K562 (cell line): ENCODE measurements around the gene FBLN2. TPM values are rescaled to one million over a fixed set of nuclear protein-coding genes. Genes with fewer than 3 reads are reported as not detected.

Source experiments
- ATAC-seq: fragments of 200-7000 bp; cut with Tn5 transposase; 3 replicates; pipeline ENCODE4 v1.9.1; 2020; ENCODE audit warnings: moderate library complexity
- BruUV-seq: library from RNA; stranded (reverse); fragments of 400-500 nt; replicated peaks from 2 replicates; lab custom pipeline; 2021; lab: Mats Ljungman, UMichigan
- CTCF ChIA-PET: fragments of 300-600 bp; formaldehyde crosslinking; extraction: SDS; loops from one replicate; lab custom pipeline; 2021; ENCODE audit warnings: low intra/inter-chr PET ratio; lab: Yijun Ruan, JAX
- POLR2A ChIA-PET: fragments of 300-600, 350-650 bp; sonication (Branson Sonifier 250); formaldehyde crosslinking; extraction: SDS; loops from one replicate; lab custom pipeline; 2021; ENCODE audit warnings: antibody characterized with exemption, inconsistent platforms; lab: Yijun Ruan, JAX
- DNase-seq, 4 experiments: peaks; one replicate each; pipeline versions ENCODE4 v3.0.0 to v3.0.0-alpha.2; 2011 to 2018; ENCODE audit warnings: low spot score in 3 of 4, mixed read lengths in 3 of 4; ENCODE audit errors: extremely low read depth in 1 of 4
- FAIRE-seq: peaks from 2 replicates; lab custom pipeline; 2011; peaks lifted over from hg19 to GRCh38; lab: Jason Lieb, UNC
- H2AFZ ChIP-seq: 2 replicates; pipeline ENCODE4 v1.6.0; 2011; ENCODE audit warnings: low read depth, low read length, control low read depth, inconsistent platforms
- H3K27ac ChIP-seq: fragments of 200-600 bp; 3 replicates; pipeline ENCODE4 v1.8.0; 2011; ENCODE audit warnings: low read depth, mild to moderate bottlenecking, control low read depth, inconsistent platforms, low read length, moderate library complexity, mixed read lengths; ENCODE audit errors: extremely low read depth
- H3K27me3 ChIP-seq, 2 experiments: fragments of 300-600 bp in 1 of 2; 2 replicates in 1 of 2; 3 replicates in 1 of 2; pipeline versions ENCODE4 v1.6.0 to v1.8.0; 2011; ENCODE audit warnings: inconsistent platforms in 2 of 2, low read length in 2 of 2, mild to moderate bottlenecking in 1 of 2, mixed read lengths in 1 of 2, moderate library complexity in 1 of 2; ENCODE audit not compliant: control insufficient read depth in 2 of 2, insufficient read depth in 2 of 2
- H3K36me3 ChIP-seq: fragments of 300-600 bp; 3 replicates; pipeline ENCODE4 v1.8.0; 2011; ENCODE audit warnings: mild to moderate bottlenecking, low read length, inconsistent platforms; ENCODE audit not compliant: control insufficient read depth, insufficient read depth
- H3K4me1 ChIP-seq, 2 experiments: fragments of 200-600 bp in 1 of 2; replicated peaks in 1 of 2; 2 replicates in 1 of 2; 3 replicates in 1 of 2; pipeline versions ENCODE4 v1.5.1 to v1.8.0; 2011; ENCODE audit warnings: inconsistent platforms in 2 of 2, low read length in 2 of 2, mild to moderate bottlenecking in 1 of 2, mixed read lengths in 1 of 2, moderate library complexity in 1 of 2; ENCODE audit not compliant: control insufficient read depth in 2 of 2, insufficient read depth in 2 of 2
- H3K4me2 ChIP-seq: 2 replicates; pipeline ENCODE4 v1.6.1; 2011; ENCODE audit warnings: low read length, control low read depth, inconsistent platforms, mixed read lengths; ENCODE audit not compliant: insufficient read depth
- H3K4me3 ChIP-seq: fragments of 200-600 bp; sonication (generic), shearing (Covaris generic); 2 replicates; pipeline ENCODE4 v1.5.1; 2016; ENCODE audit warnings: control low read depth, inconsistent platforms
- H3K79me2 ChIP-seq: fragments of 200-600 bp; 3 replicates; pipeline ENCODE4 v1.8.0; 2011; ENCODE audit warnings: low read length, inconsistent platforms; ENCODE audit not compliant: control insufficient read depth, insufficient read depth
- H3K9ac ChIP-seq, 2 experiments: 2 replicates each; pipeline versions ENCODE4 v1.6.0 to v1.6.1; 2011; ENCODE audit warnings: low read depth in 2 of 2, low read length in 2 of 2, control low read depth in 1 of 2, inconsistent platforms in 1 of 2, mild to moderate bottlenecking in 1 of 2, mixed read lengths in 1 of 2; ENCODE audit not compliant: insufficient read depth in 1 of 2
- H3K9me1 ChIP-seq: one replicate; pipeline ENCODE4 v1.6.0; 2011; ENCODE audit warnings: inconsistent platforms, mild to moderate bottlenecking, low read length, moderate library complexity; ENCODE audit not compliant: control insufficient read depth, insufficient read depth
- H3K9me3 ChIP-seq: replicated peaks from 2 replicates; pipeline ENCODE4 v1.5.1; 2011; ENCODE audit warnings: low read depth, low read length, inconsistent platforms; ENCODE audit not compliant: control insufficient read depth, insufficient read depth
- H4K20me1 ChIP-seq: replicated peaks from 2 replicates; pipeline ENCODE4 v1.6.1; 2011; ENCODE audit warnings: low read length, inconsistent platforms, mixed read lengths; ENCODE audit not compliant: control insufficient read depth, insufficient read depth
- FOXA3 ChIP-seq, 2 experiments: fragments of 450-650 bp in 1 of 2; sonication (generic) in 1 of 2; formaldehyde crosslinking; IDR thresholded peaks in 1 of 2; conservative IDR thresholded peaks in 1 of 2; 2 replicates each; pipeline versions ENCODE4 v1.4.0 to v1.8.0; 2020 to 2022; ENCODE audit warnings: mild to moderate bottlenecking in 2 of 2, missing genetic modification reagents in 1 of 2
- OTX1 ChIP-seq: fragments of 450-650 bp; formaldehyde crosslinking; IDR thresholded peaks from 2 replicates; pipeline ENCODE4 v1.4.0; 2022; ENCODE audit warnings: mild to moderate bottlenecking
- ZNF263 ChIP-seq: sonication (generic); formaldehyde crosslinking; IDR thresholded peaks from 2 replicates; pipeline ENCODE4 v1.8.0; 2022; ENCODE audit warnings: mild to moderate bottlenecking, missing genetic modification reagents, borderline replicate concordance
- WGBS: fragments of 100-300 bp; shearing (Covaris generic); methylation state at CpG from one replicate; pipeline ENCODE4 v1.1.6; 2016; ENCODE audit warnings: low coverage, mixed read lengths; ENCODE audit not compliant: insufficient coverage; ENCODE audit errors: missing lambda C conversion rate; 5-methylcytosine and 5-hydroxymethylcytosine counted together
- in situ Hi-C: fragments of 300-500 bp; cut with MboI; formaldehyde crosslinking; loops from 4 replicates; pipeline ENCODE4 v1.15.0; 2018; ENCODE audit warnings: inconsistent platforms, mixed read lengths
- intact Hi-C: fragments of 100-400 bp; cut with micrococcal nuclease; formaldehyde crosslinking; loops from 2 replicates; pipeline ENCODE4 v1.14.2; 2022
- polyA plus RNA-seq, 8 experiments: library from polyadenylated mRNA; depleted of rRNA in 4 of 8; stranded (reverse) in 5 of 8; unstranded in 3 of 8; fragments of >200 nt; fragmentation: Nextera tagmentation in 2 of 8; fragmentation: Illumina TruSeq in 1 of 8; extraction: Ambion mirVana in 2 of 8; extraction: Trizol in 1 of 8; gene quantifications; 2 replicates each; pipeline versions ENCODE4 v1.2.1 to v1.2.3, GENCODE V29; 2011 to 2014; ENCODE audit warnings: inconsistent platforms in 1 of 8, missing spikeins in 1 of 8
- total RNA-seq, 7 experiments: library from RNA; depleted of rRNA in 6 of 7; stranded (reverse); fragments of >200 nt in 6 of 7; fragmentation: Illumina TruSeq in 2 of 7; extraction: Trizol in 2 of 7; gene quantifications; 2 replicates each; pipeline versions ENCODE4 v1.2.1 to v1.2.3, GENCODE V29; 2011 to 2021; ENCODE audit warnings: low replicate concordance in 1 of 7

Gene FBLN2
- total and polyA plus RNA-seq, 9 of the 15 experiments (the other 6 are each of a cell fraction or from before 2014, with no cell fraction given), result 0.03 to 0.10 (median 0.04) TPM; not detected in 6

GRCh38 chr3:13674538-13675185 lies 125.7 kb downstream of the FBLN2 start:
- no peak for ATAC-seq
- no peak overlapping the region for H3K27ac ChIP-seq
- no peaks in the 10 kb centered on the region for H3K9me1 ChIP-seq
- H3K79me2 ChIP-seq, result no peaks in the 10 kb centered on the region
- no peak for TF ChIP-seq OTX1 (CRISPR knock-in tag)
- TF ChIP-seq FOXA3 (CRISPR knock-in tag; conservative IDR thresholded peaks at IDR 0.05 in 1 of 2, IDR thresholded peaks at IDR 0.05 in 1 of 2), result no peak
- TF ChIP-seq ZNF263 (CRISPR knock-in tag), result peak; percentile 59; the same call in 1 of the 2 replicates
- TF ChIP-seq, all 486 proteins: peak for 1
- Histone ChIP-seq H3K4me1 (no peaks in the 10 kb centered on the region), H3K4me2 (no peak overlapping the region), H3K9me3 (no peaks in the 10 kb centered on the region), H3K36me3 (no peaks in the 10 kb centered on the region), H2AFZ (no peak overlapping the region), H4K20me1 (0 out of 2 replicates have a peak, but pooled peaks cover 5% of the 10 kb centered on the region), H3K9ac (no peak overlapping the region), H3K4me3 (no peak overlapping the region), H3K27me3 (peaks cover 23 to 43% of the 10 kb centered on the region in 2 experiments)
- FAIRE-seq (no peak), DNase-seq (no peak)
- BruUV-seq, result no TSS peak
- 0% methylated on average over 10 of the region's 10 CpGs for WGBS
- in situ Hi-C loops, result loop anchor here (25.0 kb wide), 1 partner anchor 1238 kb away; no protein-coding TSS in a partner anchor
- intact Hi-C loops, result no loop called here
- ChIA-PET CTCF (no interaction called here), POLR2A (interaction anchor here (0.6 to 0.8 kb wide), 2 partner anchors 183 to 615 kb away, joined by 3 read pairs; no protein-coding TSS in a partner anchor)
